ENCODE results near the gene MAPK7.
A peak's percentile ranks its signal among the peaks of the same experiment; 100 is the strongest.

Gene MAPK7

GRCh38 chr17:19415311-19415710 is 37.0 kb downstream of the MAPK7 start:
- TF ChIP-seq CTCF (IDR thresholded peaks at IDR 0.05; ENCODE audit: low read depth, low read length, missing control alignments): no peak
- no peak for DNase-seq (ENCODE audit: low read depth)
- no peak overlapping the region for H3K4me3 ChIP-seq (ENCODE audit: low read depth, low read length)

- no peak for DNase-seq (ENCODE audit: low read depth)
These were observed 37.8 kb downstream of the MAPK7 start for GRCh38 chr17:19415806-19416775.

GRCh38 chr17:19417611-19418010 is 39.3 kb downstream of the MAPK7 start:
- no peak for DNase-seq (ENCODE audit: low read depth)
- TF ChIP-seq CTCF (IDR thresholded peaks at IDR 0.05; ENCODE audit: low read depth, low read length, missing control alignments): no peak
- no peak overlapping the region for H3K4me3 ChIP-seq (ENCODE audit: low read depth, low read length)

More at GRCh38 chr17:19415806-19416775, 37.8 kb downstream of the MAPK7 start:
- no peak for TF ChIP-seq CTCF (IDR thresholded peaks at IDR 0.05; ENCODE audit: low read depth, low read length, missing control alignments)
- H3K4me3 ChIP-seq (ENCODE audit: low read depth, low read length): no peak overlapping the region

- peak; percentile 15 for TF ChIP-seq CTCF (IDR thresholded peaks at IDR 0.05; ENCODE audit: low read depth, low read length, missing control alignments)
- DNase-seq (ENCODE audit: low read depth): no peak
- H3K4me3 ChIP-seq (ENCODE audit: low read depth, low read length): no peak overlapping the region
These were observed 40.1 kb downstream of the MAPK7 start for GRCh38 chr17:19418251-19418992.

GRCh38 chr17:19421219-19421618 is 42.9 kb downstream of the MAPK7 start:
- H3K4me3 ChIP-seq (ENCODE audit: low read depth, low read length): no peak overlapping the region
- DNase-seq (ENCODE audit: low read depth): no peak
- TF ChIP-seq CTCF (IDR thresholded peaks at IDR 0.05; ENCODE audit: low read depth, low read length, missing control alignments): no peak

- no peak for DNase-seq (ENCODE audit: low read depth)
- no peak overlapping the region for H3K4me3 ChIP-seq (ENCODE audit: low read depth, low read length)
- no peak for TF ChIP-seq CTCF (IDR thresholded peaks at IDR 0.05; ENCODE audit: low read depth, low read length, missing control alignments)
These were observed 43.6 kb downstream of the MAPK7 start for GRCh38 chr17:19421926-19422325.

All from GM12864 (cell line).